Activated CD8-positive, alpha-beta memory T cell treated with anti-CD3 and anti-CD28 coated beads, Interleukin-2, amount 50 U/mL, for 1 hour (primary cell): Measurements from ENCODE around the gene LRRK1.
"Not testable (repeated sequence)": the region's sequence is repeated elsewhere in the genome, so short reads cannot be mapped to it uniquely, and the experiment has no call there.

Source experiments
- DNase-seq: peaks from one replicate; pipeline ENCODE4 v3.0.0-alpha.2; 2020; ENCODE audit errors: extremely low read depth

The LRRK1 gene

GRCh38 chr15:101092156-101092866 is 173.2 kb downstream of the LRRK1 start:
- DNase-seq: no peak

GRCh38 chr15:101092867-101093202 is 173.7 kb downstream of the LRRK1 start:
- no peak for DNase-seq

DNA sequence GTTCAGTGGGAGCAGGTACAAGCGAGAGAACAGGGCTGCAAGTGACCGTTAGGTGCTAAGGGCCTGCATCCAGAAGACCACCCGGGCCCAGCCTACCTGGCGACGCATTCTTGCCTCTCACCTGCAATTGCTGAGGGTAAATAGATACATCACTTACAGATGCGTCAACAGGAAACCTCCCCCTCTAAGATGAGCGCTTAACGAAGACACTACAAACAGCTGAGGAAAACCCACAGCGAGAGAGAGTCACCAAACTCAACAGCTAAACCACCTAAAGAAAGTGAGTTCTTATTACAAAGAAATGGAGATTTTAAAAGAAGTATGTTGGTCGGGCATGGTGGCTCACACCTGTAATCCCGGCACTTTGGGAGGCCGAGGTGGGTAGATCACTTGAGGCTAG is 174.8 kb downstream of the LRRK1 start:
- no peak for DNase-seq

GRCh38 chr15:101095796-101096406 is 176.7 kb downstream of the LRRK1 start:
- not testable (repeated sequence) for DNase-seq

- DNase-seq: no peak
Observed at GRCh38 chr15:101097111-101097510, 178.0 kb downstream of the LRRK1 start.

- no peak for DNase-seq
Observed at GRCh38 chr15:101099183-101099582, 180.0 kb downstream of the LRRK1 start.

DNA sequence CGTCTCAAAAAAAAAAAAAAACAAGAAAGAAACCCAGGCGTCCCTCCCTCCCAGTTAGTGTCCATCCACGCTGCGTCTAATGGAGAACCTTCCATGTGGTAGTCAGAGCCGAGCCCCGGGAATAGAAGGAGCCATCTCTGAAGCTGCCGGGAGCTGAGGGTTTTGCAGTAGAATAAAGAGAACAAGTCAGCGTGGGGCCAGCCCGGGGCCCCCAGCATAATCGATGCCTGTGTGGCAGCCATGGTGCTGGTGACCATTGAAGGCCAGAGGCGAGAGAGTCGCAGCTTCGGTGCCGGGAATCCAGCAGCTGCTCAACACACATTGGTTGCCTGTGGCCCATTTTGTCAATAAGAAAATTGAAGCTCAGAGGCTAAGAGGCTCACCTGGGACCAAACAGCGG is 181.0 kb downstream of the LRRK1 start:
- no peak for DNase-seq

DNA sequence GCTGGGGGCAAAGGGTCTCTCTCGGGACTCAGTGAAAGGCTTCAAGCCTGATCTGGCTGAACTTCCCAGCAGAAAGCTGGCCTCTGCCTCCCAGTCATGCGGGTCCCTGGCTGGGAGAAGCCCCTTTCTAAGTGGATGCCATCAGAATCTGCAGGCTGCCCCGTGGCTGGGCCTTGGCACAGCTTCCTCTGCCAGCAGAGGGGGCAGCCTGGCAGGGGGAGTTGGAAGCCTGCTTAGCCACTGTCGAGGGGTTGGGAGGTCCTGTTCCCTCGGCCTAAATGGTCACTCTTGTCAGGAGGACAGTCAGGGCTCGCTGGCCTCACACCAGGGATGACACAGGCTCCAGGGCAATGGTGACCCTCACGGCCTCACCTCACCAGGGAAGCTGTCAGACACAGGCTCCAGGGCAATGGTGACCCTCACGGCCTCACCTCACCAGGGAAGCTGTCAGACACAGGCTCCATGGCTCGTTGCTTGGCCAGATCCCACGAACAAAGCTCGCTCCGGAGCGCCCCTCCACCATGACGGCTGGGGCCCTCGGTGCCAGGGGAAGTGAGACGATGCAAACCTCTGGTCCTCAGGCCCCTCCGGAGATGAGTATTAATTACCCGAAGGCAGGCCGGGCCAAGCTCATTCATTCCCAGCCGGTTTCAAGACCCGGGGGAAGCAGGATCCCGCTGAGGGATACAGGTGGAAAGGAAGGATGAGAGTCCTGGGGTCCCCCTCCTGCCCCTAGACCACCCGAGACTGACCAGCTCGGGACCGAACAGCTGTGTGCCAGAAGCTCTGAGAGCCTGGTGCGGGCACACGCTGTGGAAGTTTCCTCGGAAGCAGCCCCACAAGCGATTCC is 181.7 kb downstream of the LRRK1 start:
- DNase-seq: no peak

GRCh38 chr15:101101676-101102075 is 182.5 kb downstream of the LRRK1 start:
- no peak for DNase-seq

- no peak for DNase-seq
Observed at GRCh38 chr15:101102746-101103145, 183.6 kb downstream of the LRRK1 start.

DNA sequence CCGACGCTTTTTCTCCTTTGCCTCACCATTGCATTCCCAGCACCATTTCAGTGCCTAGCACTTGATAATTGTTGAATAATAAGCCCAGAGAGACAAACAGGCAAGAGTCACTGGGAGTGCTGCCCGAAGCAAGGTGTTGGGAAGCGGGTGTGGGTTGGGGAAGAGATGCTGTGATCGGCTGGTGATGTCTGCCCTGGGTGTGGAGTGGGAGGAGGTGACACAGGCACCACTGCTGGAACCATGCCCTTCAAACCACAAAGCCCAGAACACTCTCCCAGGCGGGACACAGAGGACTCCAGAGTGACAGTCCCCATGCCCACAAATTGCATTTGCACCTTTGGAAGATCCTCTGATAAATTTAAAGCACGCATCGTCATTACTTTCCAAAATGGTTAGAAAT is 184.4 kb downstream of the LRRK1 start:
- no peak for DNase-seq

DNA sequence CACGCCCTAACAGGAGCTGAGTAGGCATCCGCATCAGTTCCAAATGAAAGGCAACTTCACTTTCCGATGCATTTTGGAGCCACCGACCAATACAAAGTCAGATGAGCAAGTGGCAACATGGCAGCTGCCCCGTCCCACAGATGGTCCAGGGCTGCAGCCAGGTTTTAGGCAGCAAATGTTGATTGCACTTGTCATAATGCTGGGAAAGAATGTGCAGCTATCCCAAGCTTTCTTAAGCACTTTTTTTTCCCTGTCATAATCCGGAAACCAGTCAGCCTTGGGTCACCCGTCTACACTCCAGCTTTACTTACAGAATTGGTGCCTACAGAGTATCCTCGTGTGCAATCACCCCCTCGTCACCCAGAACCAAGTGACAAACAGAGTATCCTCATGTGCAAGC is 185.0 kb downstream of the LRRK1 start:
- DNase-seq: no peak

- no peak for DNase-seq
Observed at GRCh38 chr15:101105059-101105891, 186.1 kb downstream of the LRRK1 start.

DNA sequence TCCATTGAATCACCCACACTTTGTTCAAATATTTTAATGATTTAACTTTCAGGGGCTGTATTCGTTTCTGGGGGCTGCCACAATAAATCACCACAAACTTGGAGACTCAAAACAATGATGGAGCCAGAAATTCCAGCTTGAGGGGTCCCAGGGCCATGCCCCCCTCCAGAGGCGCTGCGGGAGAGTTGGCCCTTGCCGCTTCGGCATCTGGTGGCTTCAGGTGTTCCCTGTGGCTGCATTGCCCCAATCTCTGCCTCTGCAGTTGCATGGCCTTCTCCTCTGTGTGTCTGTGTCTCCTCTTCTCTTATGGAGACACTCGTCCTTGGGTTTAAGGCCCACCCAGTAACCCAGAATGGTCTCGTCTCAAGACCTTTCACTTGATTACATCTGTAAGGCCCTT is 187.9 kb downstream of the LRRK1 start:
- no peak for DNase-seq

- DNase-seq: no peak
Observed at GRCh38 chr15:101107625-101108460, 188.7 kb downstream of the LRRK1 start.

DNA sequence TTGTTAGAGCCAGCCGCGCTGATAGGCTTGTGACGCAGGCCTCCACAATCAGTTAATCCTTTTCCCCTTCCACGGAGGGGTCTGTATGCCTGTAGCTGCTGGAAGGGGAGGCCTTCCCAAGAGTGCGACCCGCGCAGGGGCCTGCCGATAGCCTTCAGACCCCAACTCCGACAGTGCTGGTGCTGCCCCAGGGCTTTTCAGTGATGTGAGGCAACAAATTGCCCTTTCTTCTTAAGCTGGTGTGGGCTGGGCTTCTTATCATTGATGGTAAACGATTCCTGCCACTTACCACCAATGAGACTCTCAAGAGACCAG is 189.3 kb downstream of the LRRK1 start:
- no peak for DNase-seq

- no peak for DNase-seq
Observed at GRCh38 chr15:101108791-101109190, 189.6 kb downstream of the LRRK1 start.

- DNase-seq: no peak
Observed at GRCh38 chr15:101110681-101111569, 191.8 kb downstream of the LRRK1 start.

DNA sequence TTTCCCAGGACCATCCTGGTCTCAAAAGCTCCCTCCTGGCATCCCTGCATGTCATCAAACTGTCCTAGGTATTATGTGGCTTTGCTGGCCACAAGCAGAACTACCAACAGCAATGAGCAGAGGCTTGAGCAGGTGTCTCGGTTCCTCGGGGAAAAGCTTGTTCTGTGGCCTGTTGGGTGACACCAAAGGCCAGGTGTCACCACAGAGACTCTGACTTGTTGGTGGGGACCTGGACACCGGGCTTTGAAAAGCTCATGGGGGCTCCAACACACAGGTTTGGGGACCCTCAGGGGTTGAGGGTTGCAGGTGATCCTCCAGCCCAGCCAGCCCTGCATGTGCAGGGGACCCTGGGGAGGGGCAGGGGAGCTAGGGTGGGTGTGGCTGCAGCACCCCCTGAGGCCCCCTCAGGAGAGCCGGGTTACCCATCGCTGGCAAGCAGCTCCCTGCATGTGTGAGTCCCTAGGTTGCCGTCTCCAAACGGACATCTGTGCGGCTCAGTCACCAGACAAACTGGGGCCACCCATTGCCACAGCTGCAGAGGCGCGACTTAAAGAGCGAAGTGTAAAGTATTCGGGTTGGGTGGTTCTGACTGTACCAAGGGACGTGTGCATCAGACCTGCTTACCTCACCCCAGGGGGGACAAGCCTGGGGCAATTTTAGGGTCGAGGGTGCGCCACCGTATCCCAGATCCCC is 192.6 kb downstream of the LRRK1 start:
- no peak for DNase-seq
